ENCODE results near the gene TMEM52. TPM values are rescaled to one million over a fixed set of nuclear protein-coding genes. Genes with fewer than 3 reads are reported as not detected.
A peak's percentile ranks its signal among the peaks of the same experiment; 100 is the strongest.

Gene TMEM52
- total and polyA plus RNA-seq, 9 donors: 0.42 to 3.3 (median 2.3) TPM

- no peak for TF ChIP-seq POLR2A (IDR thresholded peaks at IDR 0.05)
- TF ChIP-seq EP300 (IDR thresholded peaks at IDR 0.05): no peak
- TF ChIP-seq CTCF (IDR thresholded peaks at IDR 0.05): no peak
- H3K4me1 ChIP-seq (ENCODE audit: insufficient read depth): peaks cover 4% of the 10 kb centered on the region
- no peak for DNase-seq
- intact Hi-C loops (cut with DNase I): no loop called here
- 81 to 87% (median 86%) methylated on average over 6 of the region's 6 CpGs for WGBS, 3 donors
- H3K27me3 ChIP-seq: no peaks in the 10 kb centered on the region
- no peak overlapping the region for H3K27ac ChIP-seq
- H3K4me3 ChIP-seq: no peak overlapping the region
- no peaks in the 10 kb centered on the region for H3K36me3 ChIP-seq
- H3K9me3 ChIP-seq: no peaks in the 10 kb centered on the region
These were observed 9.0 kb downstream of the TMEM52 start for GRCh38 chr1:1910033-1910465.

DNA sequence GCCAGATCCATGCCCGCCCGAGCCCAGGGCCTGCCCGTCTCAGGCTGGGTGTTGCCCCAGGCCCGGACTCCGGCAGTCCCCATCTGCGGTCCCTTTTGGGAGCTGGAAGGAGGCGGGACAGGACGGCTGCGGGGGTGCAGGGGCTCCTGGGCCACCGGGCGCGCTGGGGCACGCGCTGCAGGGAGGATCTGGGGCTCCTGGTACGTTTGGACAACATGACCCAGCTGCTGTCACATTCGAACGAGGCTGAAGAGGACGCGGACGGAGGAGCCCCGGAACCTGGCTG is 10.6 kb downstream of the TMEM52 start:
- WGBS, 3 donors: 3 to 6% (median 6%) methylated on average over 12 to 21 of the region's 21 CpGs
- Histone ChIP-seq H3K9me3 (no peaks in the 10 kb centered on the region), H3K4me1 (ENCODE audit: insufficient read depth) (peaks cover 4% of the 10 kb centered on the region), H3K4me3 (peak overlapping the region; percentile 68), H3K27me3 (no peaks in the 10 kb centered on the region), H3K27ac (peak overlapping the region; percentile 48 to 61), H3K36me3 (no peaks in the 10 kb centered on the region)
- intact Hi-C loops (cut with DNase I): loop anchor here in 1 of 4 donors (5.0 kb wide), 1 partner anchor 126 kb away; no protein-coding TSS in a partner anchor
- TF ChIP-seq POLR2A (IDR thresholded peaks at IDR 0.05) (no peak), EP300 (IDR thresholded peaks at IDR 0.05) (no peak), CTCF (IDR thresholded peaks at IDR 0.05) (no peak)
- DNase-seq: peak in 2 of 5 donors; percentile 51 to 58

GRCh38 chr1:1907098-1907736 is 11.9 kb downstream of the TMEM52 start:
- Histone ChIP-seq H3K4me1 (ENCODE audit: insufficient read depth) (peaks cover 4% of the 10 kb centered on the region), H3K4me3 (no peak overlapping the region), H3K9me3 (no peaks in the 10 kb centered on the region), H3K36me3 (no peaks in the 10 kb centered on the region), H3K27ac (peak overlapping the region in 1 of 2 donors; percentile 18), H3K27me3 (no peaks in the 10 kb centered on the region)
- no peak for TF ChIP-seq CTCF (IDR thresholded peaks at IDR 0.05)
- TF ChIP-seq POLR2A (IDR thresholded peaks at IDR 0.05): no peak
- no peak for TF ChIP-seq EP300 (IDR thresholded peaks at IDR 0.05)
- intact Hi-C loops (cut with DNase I): loop anchor here in 1 of 4 donors (5.0 kb wide), 1 partner anchor 125 kb away; no protein-coding TSS in a partner anchor
- peak in 4 of 5 donors; percentile 30 to 61 (median 58) for DNase-seq
- 70 to 81% (median 78%) methylated on average over 5 to 8 of the region's 8 CpGs for WGBS, 3 donors

DNA sequence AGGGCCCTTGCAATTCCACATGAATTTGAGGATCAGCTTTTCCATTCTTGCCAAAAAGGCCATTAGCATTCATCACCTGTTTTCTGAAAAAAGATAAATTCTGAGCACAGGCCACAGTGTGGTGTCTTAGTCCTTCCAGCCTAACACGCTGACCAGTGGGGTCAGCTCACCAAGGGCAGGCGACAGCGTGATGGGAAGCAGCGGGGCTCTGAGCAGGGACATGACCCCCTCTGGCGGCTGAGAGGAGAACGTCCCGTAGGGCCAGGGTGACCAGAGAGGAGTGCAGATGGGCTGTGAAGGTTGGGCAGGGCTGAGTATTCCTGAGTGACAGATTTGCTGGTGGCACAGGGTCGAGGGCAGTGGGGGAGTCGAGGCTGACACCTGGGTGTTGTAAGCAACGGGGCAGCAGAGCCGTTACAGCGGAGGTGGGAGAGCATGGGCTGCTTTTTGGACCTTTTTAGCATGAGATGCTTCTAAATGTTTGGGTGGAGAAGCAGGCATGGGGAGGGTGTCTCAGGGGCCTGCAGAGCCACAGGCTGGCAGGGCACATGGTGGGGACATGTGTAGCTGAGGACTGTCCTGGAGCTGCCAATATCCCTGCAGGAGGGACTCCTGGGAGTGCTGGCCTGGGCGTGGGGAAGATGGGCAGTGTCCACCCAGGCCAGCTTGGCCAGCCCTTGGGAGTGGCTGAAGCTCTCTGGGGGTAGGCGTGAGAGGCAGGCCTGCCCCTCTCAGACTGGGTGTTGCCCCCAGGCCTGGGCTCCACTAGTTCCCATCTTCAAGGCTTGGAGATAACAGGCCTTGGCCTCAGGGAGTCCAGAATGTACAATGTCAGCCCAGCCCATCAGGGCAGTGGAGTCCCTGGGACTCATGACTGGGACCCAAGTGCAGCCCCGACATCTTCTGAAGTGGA is 12.6 kb downstream of the TMEM52 start:
- Histone ChIP-seq H3K36me3 (no peaks in the 10 kb centered on the region), H3K9me3 (no peaks in the 10 kb centered on the region), H3K27ac (no peak overlapping the region), H3K4me1 (ENCODE audit: insufficient read depth) (peaks cover 4% of the 10 kb centered on the region), H3K4me3 (no peak overlapping the region), H3K27me3 (no peaks in the 10 kb centered on the region)
- DNase-seq: peak; percentile 80 to 85 (median 84)
- TF ChIP-seq EP300 (IDR thresholded peaks at IDR 0.05) (no peak), CTCF (IDR thresholded peaks at IDR 0.05) (peak; percentile 68 to 91 (median 89))
- 19 to 20% (median 19%) methylated on average over 14 to 15 of the region's 15 CpGs for WGBS, 3 donors
- intact Hi-C loops (cut with DNase I): loop anchor here in 1 of 4 donors (5.0 kb wide), 1 partner anchor 124 kb away; no protein-coding TSS in a partner anchor

Data from ovary (tissue), 9 donors.